ENCODE data around the gene RPS18. TPM values are rescaled to one million over a fixed set of nuclear protein-coding genes. Genes with fewer than 3 reads are reported as not detected.

Gene RPS18
- total and polyA plus RNA-seq, 9 of the 15 experiments (the other 6 are each of a cell fraction or from before 2014, with no cell fraction given) = 5,023 to 17,516 (median 8,131) TPM

DNA sequence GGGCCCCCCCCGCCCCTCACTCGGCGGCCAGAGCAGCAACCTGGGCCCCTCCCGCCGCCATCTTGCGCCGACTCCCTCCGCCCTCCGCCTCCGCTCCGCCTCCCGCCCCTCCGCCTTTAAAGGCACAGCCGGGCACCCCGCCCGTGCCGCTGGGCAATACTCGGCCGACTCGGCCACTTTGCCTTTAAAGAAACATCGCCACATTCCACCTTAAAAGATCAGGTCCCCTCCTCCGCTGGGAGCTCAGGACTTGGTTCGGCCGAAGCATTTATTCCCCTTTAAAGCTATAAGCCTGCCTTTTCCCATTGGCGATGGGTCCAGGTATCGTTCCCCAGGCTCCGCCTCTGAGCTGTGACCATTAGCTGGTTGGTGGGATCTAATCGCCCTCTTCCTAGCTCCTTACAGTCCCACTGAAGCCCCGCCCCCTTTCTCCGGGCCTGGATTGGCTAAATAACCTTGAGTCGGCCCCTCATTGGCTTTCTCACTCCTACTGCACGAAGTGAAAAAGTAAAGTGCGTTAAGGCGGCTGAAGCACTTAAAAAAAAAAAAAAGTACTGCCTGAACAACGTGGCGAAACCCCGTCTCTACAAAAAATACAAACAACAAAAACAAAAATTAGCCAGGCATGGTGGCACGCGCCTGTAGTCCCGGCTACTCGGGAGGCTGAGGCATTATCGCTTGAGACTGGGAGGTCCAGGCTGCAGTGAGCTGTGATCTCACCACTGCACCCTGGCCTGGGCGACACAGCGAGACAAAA, 46.0 kb downstream of the RPS18 start, which contains the start of gene ZBTB22 (continued):
- TF ChIP-seq, protein P1, sequence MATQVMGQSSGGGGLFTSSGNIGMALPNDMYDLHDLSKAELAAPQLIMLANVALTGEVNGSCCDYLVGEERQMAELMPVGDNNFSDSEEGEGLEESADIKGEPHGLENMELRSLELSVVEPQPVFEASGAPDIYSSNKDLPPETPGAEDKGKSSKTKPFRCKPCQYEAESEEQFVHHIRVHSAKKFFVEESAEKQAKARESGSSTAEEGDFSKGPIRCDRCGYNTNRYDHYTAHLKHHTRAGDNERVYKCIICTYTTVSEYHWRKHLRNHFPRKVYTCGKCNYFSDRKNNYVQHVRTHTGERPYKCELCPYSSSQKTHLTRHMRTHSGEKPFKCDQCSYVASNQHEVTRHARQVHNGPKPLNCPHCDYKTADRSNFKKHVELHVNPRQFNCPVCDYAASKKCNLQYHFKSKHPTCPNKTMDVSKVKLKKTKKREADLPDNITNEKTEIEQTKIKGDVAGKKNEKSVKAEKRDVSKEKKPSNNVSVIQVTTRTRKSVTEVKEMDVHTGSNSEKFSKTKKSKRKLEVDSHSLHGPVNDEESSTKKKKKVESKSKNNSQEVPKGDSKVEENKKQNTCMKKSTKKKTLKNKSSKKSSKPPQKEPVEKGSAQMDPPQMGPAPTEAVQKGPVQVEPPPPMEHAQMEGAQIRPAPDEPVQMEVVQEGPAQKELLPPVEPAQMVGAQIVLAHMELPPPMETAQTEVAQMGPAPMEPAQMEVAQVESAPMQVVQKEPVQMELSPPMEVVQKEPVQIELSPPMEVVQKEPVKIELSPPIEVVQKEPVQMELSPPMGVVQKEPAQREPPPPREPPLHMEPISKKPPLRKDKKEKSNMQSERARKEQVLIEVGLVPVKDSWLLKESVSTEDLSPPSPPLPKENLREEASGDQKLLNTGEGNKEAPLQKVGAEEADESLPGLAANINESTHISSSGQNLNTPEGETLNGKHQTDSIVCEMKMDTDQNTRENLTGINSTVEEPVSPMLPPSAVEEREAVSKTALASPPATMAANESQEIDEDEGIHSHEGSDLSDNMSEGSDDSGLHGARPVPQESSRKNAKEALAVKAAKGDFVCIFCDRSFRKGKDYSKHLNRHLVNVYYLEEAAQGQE (IDR thresholded peaks at IDR 0.05; ENCODE audit: borderline replicate concordance) = peak; percentile 56; the same call in 1 of the 2 replicates
- TF ChIP-seq, protein P1 (CRISPR knock-in tag; IDR thresholded peaks at IDR 0.05; ENCODE audit: low read depth) = peak; percentile 61; the same call in 1 of the 2 replicates
- TF ChIP-seq SIN3A (IDR thresholded peaks at IDR 0.05; ENCODE audit: borderline replicate concordance in 2 of 2, control insufficient read depth in 1 of 2, low read depth in 2 of 2, low read length in 2 of 2) (peak; percentile 34 to 42; a peak in 1 of 4 replicates), TCF7L2 (IDR thresholded peaks at IDR 0.05; ENCODE audit: low read depth, low read length) (no peak), BHLHE40 (IDR thresholded peaks at IDR 0.05; ENCODE audit: low read length) (peak; percentile 67), ZNF212 (CRISPR knock-in tag; IDR thresholded peaks at IDR 0.05) (peak; percentile 50; the same call in 1 of the 2 replicates), HDGF (IDR thresholded peaks at IDR 0.05) (0 out of 2 replicates have a peak, but pooled peaks have one; percentile 37), TRIM24 (IDR thresholded peaks at IDR 0.05) (peak in 1 of 2 experiments; percentile 44; a peak in 2 of 4 replicates), POLR2AphosphoS5 (IDR thresholded peaks at IDR 0.05; ENCODE audit: control insufficient read depth, insufficient read depth, low read depth, low read length) (peak; percentile 64; the same call in 1 of the 2 replicates), HNRNPUL1 (IDR thresholded peaks at IDR 0.05; ENCODE audit: low read length) (no peak), POLR2A (conservative IDR thresholded peaks at IDR 0.05) (peak; percentile 72)
- TF ChIP-seq, protein P2, sequence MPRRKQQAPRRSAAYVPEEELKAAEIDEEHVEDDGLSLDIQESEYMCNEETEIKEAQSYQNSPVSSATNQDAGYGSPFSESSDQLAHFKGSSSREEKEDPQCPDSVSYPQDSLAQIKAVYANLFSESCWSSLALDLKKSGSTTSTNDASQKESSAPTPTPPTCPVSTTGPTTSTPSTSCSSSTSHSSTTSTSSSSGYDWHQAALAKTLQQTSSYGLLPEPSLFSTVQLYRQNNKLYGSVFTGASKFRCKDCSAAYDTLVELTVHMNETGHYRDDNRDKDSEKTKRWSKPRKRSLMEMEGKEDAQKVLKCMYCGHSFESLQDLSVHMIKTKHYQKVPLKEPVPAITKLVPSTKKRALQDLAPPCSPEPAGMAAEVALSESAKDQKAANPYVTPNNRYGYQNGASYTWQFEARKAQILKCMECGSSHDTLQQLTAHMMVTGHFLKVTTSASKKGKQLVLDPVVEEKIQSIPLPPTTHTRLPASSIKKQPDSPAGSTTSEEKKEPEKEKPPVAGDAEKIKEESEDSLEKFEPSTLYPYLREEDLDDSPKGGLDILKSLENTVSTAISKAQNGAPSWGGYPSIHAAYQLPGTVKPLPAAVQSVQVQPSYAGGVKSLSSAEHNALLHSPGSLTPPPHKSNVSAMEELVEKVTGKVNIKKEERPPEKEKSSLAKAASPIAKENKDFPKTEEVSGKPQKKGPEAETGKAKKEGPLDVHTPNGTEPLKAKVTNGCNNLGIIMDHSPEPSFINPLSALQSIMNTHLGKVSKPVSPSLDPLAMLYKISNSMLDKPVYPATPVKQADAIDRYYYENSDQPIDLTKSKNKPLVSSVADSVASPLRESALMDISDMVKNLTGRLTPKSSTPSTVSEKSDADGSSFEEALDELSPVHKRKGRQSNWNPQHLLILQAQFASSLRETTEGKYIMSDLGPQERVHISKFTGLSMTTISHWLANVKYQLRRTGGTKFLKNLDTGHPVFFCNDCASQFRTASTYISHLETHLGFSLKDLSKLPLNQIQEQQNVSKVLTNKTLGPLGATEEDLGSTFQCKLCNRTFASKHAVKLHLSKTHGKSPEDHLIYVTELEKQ (CRISPR knock-in tag; IDR thresholded peaks at IDR 0.05) = no peak
- TF ChIP-seq, protein P3, sequence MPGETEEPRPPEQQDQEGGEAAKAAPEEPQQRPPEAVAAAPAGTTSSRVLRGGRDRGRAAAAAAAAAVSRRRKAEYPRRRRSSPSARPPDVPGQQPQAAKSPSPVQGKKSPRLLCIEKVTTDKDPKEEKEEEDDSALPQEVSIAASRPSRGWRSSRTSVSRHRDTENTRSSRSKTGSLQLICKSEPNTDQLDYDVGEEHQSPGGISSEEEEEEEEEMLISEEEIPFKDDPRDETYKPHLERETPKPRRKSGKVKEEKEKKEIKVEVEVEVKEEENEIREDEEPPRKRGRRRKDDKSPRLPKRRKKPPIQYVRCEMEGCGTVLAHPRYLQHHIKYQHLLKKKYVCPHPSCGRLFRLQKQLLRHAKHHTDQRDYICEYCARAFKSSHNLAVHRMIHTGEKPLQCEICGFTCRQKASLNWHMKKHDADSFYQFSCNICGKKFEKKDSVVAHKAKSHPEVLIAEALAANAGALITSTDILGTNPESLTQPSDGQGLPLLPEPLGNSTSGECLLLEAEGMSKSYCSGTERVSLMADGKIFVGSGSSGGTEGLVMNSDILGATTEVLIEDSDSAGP (CRISPR knock-in tag; IDR thresholded peaks at IDR 0.05) = peak; percentile 94

Measured in K562 (cell line).